ENCODE measurements around the gene GPX3.

GRCh38 chr5:150993826-150994412 lies 26.5 kb upstream of the GPX3 start:
- TF ChIP-seq CTCF (IDR thresholded peaks at IDR 0.05; ENCODE audit: control extremely low read depth in 1 of 3, insufficient read depth in 1 of 3, low read depth in 1 of 3, low read length in 3 of 3) (no peak), GTF2F1 (IDR thresholded peaks at IDR 0.05; ENCODE audit: borderline replicate concordance, low read depth, low read length) (no peak), POLR2A (IDR thresholded peaks at IDR 0.05; ENCODE audit: control extremely low read depth in 1 of 2, low read depth in 2 of 2, low read length in 2 of 2) (no peak), POLR2AphosphoS5 (IDR thresholded peaks at IDR 0.05; ENCODE audit: low read depth, low read length) (no peak), EZH2 (IDR thresholded peaks at IDR 0.05; ENCODE audit: low read depth, low read length, severe bottlenecking) (no peak), MAX (IDR thresholded peaks at IDR 0.05) (no peak)
